RWPE2 (cell line): Measurements from ENCODE around the gene EML1.

ENCODE experiments used
- ATAC-seq: fragments of 200-7000 bp; cut with Tn5 transposase; 3 replicates; pipeline ENCODE4 v1.9.1; 2021; ENCODE audit warnings: low read depth
- DNase-seq: peaks from one replicate; pipeline ENCODE4 v3.0.0-alpha.2; 2020; ENCODE audit warnings: low spot score
- H3K27ac ChIP-seq: fragments of 450-650 bp; 2 replicates; pipeline ENCODE4 v1.5.1; 2017; ENCODE audit warnings: mild to moderate bottlenecking; ENCODE audit not compliant: poor library complexity, severe bottlenecking
- H3K27me3 ChIP-seq: fragments of 250-450 bp; sonication (Bioruptor Pico); 2 replicates; pipeline ENCODE4 v1.5.1; 2021; ENCODE audit warnings: mild to moderate bottlenecking, moderate library complexity; ENCODE audit not compliant: insufficient read depth, poor library complexity, severe bottlenecking
- H3K36me3 ChIP-seq: fragments of 250-450 bp; sonication (Bioruptor Pico); 2 replicates; pipeline ENCODE4 v1.5.1; 2020; ENCODE audit warnings: low read depth, mild to moderate bottlenecking, moderate library complexity
- H3K4me1 ChIP-seq: fragments of 250-450 bp; sonication (Bioruptor Pico); 2 replicates; pipeline ENCODE4 v1.5.1; 2021; ENCODE audit warnings: mild to moderate bottlenecking, moderate library complexity; ENCODE audit not compliant: insufficient read depth, poor library complexity, severe bottlenecking
- H3K4me3 ChIP-seq: fragments of 250-450 bp; sonication (Bioruptor Pico); 2 replicates; pipeline ENCODE4 v1.5.1; 2021; ENCODE audit warnings: mild to moderate bottlenecking, moderate library complexity; ENCODE audit not compliant: severe bottlenecking
- H3K9me3 ChIP-seq: fragments of 250-450 bp; sonication (Bioruptor Pico); 2 replicates; pipeline ENCODE4 v1.5.1; 2021; ENCODE audit warnings: mild to moderate bottlenecking, moderate library complexity; ENCODE audit not compliant: severe bottlenecking
- TF ChIP-seq, protein P1 (sequence below): fragments of 450-650 bp; IDR thresholded peaks from one replicate; pipeline ENCODE4 v1.5.1; 2017; ENCODE audit warnings: mild to moderate bottlenecking, moderate library complexity; ENCODE audit not compliant: poor library complexity, severe bottlenecking

The EML1 gene

GRCh38 chr14:99918781-99919180, 125.6 kb downstream of the EML1 start:
- no peaks in the 10 kb centered on the region for H3K4me1 ChIP-seq
- H3K4me3 ChIP-seq, result no peak overlapping the region
- no peak for DNase-seq
- H3K27ac ChIP-seq, result no peak overlapping the region
- H3K27me3 ChIP-seq, result no peaks in the 10 kb centered on the region
- TF ChIP-seq, protein P1, sequence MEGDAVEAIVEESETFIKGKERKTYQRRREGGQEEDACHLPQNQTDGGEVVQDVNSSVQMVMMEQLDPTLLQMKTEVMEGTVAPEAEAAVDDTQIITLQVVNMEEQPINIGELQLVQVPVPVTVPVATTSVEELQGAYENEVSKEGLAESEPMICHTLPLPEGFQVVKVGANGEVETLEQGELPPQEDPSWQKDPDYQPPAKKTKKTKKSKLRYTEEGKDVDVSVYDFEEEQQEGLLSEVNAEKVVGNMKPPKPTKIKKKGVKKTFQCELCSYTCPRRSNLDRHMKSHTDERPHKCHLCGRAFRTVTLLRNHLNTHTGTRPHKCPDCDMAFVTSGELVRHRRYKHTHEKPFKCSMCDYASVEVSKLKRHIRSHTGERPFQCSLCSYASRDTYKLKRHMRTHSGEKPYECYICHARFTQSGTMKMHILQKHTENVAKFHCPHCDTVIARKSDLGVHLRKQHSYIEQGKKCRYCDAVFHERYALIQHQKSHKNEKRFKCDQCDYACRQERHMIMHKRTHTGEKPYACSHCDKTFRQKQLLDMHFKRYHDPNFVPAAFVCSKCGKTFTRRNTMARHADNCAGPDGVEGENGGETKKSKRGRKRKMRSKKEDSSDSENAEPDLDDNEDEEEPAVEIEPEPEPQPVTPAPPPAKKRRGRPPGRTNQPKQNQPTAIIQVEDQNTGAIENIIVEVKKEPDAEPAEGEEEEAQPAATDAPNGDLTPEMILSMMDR, result no peak
- no peak for ATAC-seq
- H3K9me3 ChIP-seq, result no peaks in the 10 kb centered on the region
- no peaks in the 10 kb centered on the region for H3K36me3 ChIP-seq

GRCh38 chr14:99921425-99921824, 128.2 kb downstream of the EML1 start:
- H3K27ac ChIP-seq, result no peak overlapping the region
- no peaks in the 10 kb centered on the region for H3K36me3 ChIP-seq
- no peaks in the 10 kb centered on the region for H3K27me3 ChIP-seq
- no peaks in the 10 kb centered on the region for H3K4me1 ChIP-seq
- TF ChIP-seq, protein P1, result no peak
- DNase-seq (no peak), ATAC-seq (no peak)
- no peaks in the 10 kb centered on the region for H3K9me3 ChIP-seq
- no peak overlapping the region for H3K4me3 ChIP-seq

GRCh38 chr14:99924379-99924778, 131.2 kb downstream of the EML1 start:
- H3K4me1 ChIP-seq, result no peaks in the 10 kb centered on the region
- no peaks in the 10 kb centered on the region for H3K27me3 ChIP-seq
- TF ChIP-seq, protein P1, result no peak
- no peaks in the 10 kb centered on the region for H3K36me3 ChIP-seq
- DNase-seq, result no peak
- H3K27ac ChIP-seq, result no peak overlapping the region
- H3K9me3 ChIP-seq, result no peaks in the 10 kb centered on the region
- no peak for ATAC-seq
- H3K4me3 ChIP-seq, result no peak overlapping the region

DNA sequence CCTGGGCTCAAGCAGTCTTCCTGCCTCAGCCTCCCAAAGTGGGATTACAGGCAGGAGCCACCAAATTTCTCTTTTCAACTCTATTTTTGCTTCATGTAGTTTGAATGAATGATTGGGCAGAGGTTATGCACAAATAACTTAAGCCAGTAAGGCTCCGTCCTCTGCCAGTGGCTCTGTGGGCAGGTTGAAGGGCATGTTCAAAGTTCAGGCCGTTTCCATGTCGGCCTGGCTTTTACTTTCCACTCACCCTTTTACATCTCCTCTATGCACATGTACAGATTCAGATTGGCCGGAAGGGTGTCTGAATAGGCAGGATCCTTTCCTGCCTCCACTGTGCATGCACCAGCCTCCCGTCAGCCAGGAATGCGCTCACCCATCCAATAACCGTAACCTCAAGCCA, 132.3 kb downstream of the EML1 start:
- TF ChIP-seq, protein P1, result no peak
- ATAC-seq (no peak), DNase-seq (no peak)
- Histone ChIP-seq H3K36me3 (no peaks in the 10 kb centered on the region), H3K4me3 (no peak overlapping the region), H3K27me3 (no peaks in the 10 kb centered on the region), H3K27ac (no peak overlapping the region), H3K4me1 (no peaks in the 10 kb centered on the region), H3K9me3 (no peaks in the 10 kb centered on the region)

GRCh38 chr14:99928963-99929362, 135.8 kb downstream of the EML1 start:
- Histone ChIP-seq H3K27ac (no peak overlapping the region), H3K9me3 (no peaks in the 10 kb centered on the region), H3K36me3 (no peaks in the 10 kb centered on the region), H3K4me1 (no peaks in the 10 kb centered on the region), H3K27me3 (no peaks in the 10 kb centered on the region), H3K4me3 (no peak overlapping the region)
- DNase-seq, result no peak
- TF ChIP-seq, protein P1, result no peak
- ATAC-seq, result no peak
